Activated CD8-positive, alpha-beta T cell treated with anti-CD3 and anti-CD28 coated beads for 36 hours (primary cell): ENCODE results near the gene FAM8A1. TPM values are rescaled to one million over a fixed set of nuclear protein-coding genes. Genes with fewer than 3 reads are reported as not detected.
"Not testable (repeated sequence)": the region's sequence is repeated elsewhere in the genome, so short reads cannot be mapped to it uniquely, and the experiment has no call there.

Experiments used
- ATAC-seq: fragments of 200-7000 bp; cut with Tn5 transposase; one replicate; pipeline ENCODE4 v1.10.0; 2021; ENCODE audit warnings: mild to moderate bottlenecking, moderate library complexity
- CTCF ChIA-PET: fragments of 350-600 bp; sonication (Branson Sonifier 250); formaldehyde crosslinking; loops from one replicate; lab custom pipeline; 2021; ENCODE audit warnings: antibody characterized with exemption; lab: Charles Lee
- POLR2A ChIA-PET: fragments of 350-600 bp; sonication (Branson Sonifier 250); formaldehyde crosslinking; loops from one replicate; lab custom pipeline; 2021; ENCODE audit warnings: antibody characterized with exemption; lab: Charles Lee
- DNase-seq: peaks from one replicate; pipeline ENCODE4 v3.0.0-alpha.2; 2020
- H3K27ac Mint-ChIP-seq: one replicate; pipeline ENCODE4 v1.8.0; 2021; ENCODE audit warnings: mild to moderate bottlenecking, mixed read lengths
- H3K27me3 Mint-ChIP-seq: one replicate; pipeline ENCODE4 v1.8.0; 2021; ENCODE audit warnings: mixed read lengths
- H3K36me3 Mint-ChIP-seq: one replicate; pipeline ENCODE4 v1.8.0; 2021; ENCODE audit warnings: low read depth, mixed read lengths
- H3K4me1 Mint-ChIP-seq: one replicate; pipeline ENCODE4 v1.8.0; 2021; ENCODE audit warnings: low read depth, mixed read lengths
- H3K4me3 Mint-ChIP-seq: one replicate; pipeline ENCODE4 v1.8.0; 2021; ENCODE audit warnings: mild to moderate bottlenecking, moderate library complexity, mixed read lengths
- H3K9me3 Mint-ChIP-seq: one replicate; pipeline ENCODE4 v1.8.0; 2021; ENCODE audit warnings: mixed read lengths
- CTCF ChIP-seq: fragments of 200-600 bp; IDR thresholded peaks from one replicate; pipeline ENCODE4 v1.8.0; 2022; ENCODE audit warnings: antibody characterized with exemption, mild to moderate bottlenecking
- intact Hi-C: fragments of 100-400 bp; cut with micrococcal nuclease; formaldehyde crosslinking; loops from one replicate; pipeline ENCODE4 v1.10.0; 2022
- total RNA-seq, 2 experiments: library from RNA; stranded (reverse); gene quantifications; one replicate each; pipeline ENCODE4 v1.2.3, GENCODE V29; 2021

FAM8A1 gene
- total RNA-seq, 2 experiments from 2014 or later, result 3.2 to 3.8 TPM

GRCh38 chr6:17583811-17584210 is 16.3 kb upstream of the FAM8A1 start:
- ChIA-PET CTCF (interaction anchor here (0.6 to 2.6 kb wide), 21 partner anchors 8 to 434 kb away, joined by 3 to 19 read pairs (median 4); no protein-coding TSS in a partner anchor), POLR2A (interaction anchor here (1.7 kb wide), 1 partner anchor 17 kb away, joined by 4 read pairs; no protein-coding TSS in a partner anchor)
- ATAC-seq, result peak; percentile 28
- Mint-ChIP-seq H3K27me3 (peaks cover 7% of the 10 kb centered on the region), H3K36me3 (no peaks in the 10 kb centered on the region), H3K4me1 (peaks cover 8% of the 10 kb centered on the region), H3K9me3 (no peaks in the 10 kb centered on the region), H3K27ac (no peak overlapping the region), H3K4me3 (no peak overlapping the region)
- peak; percentile 33 for DNase-seq
- intact Hi-C loops, result loop anchor here (1.0 to 5.0 kb wide), 2 partner anchors 233 to 428 kb away; no protein-coding TSS in a partner anchor
- no peak for TF ChIP-seq CTCF

GRCh38 chr6:17584241-17584803 is 15.8 kb upstream of the FAM8A1 start:
- Mint-ChIP-seq H3K36me3 (no peaks in the 10 kb centered on the region), H3K27me3 (peaks cover 7% of the 10 kb centered on the region), H3K9me3 (no peaks in the 10 kb centered on the region), H3K27ac (no peak overlapping the region), H3K4me1 (peaks cover 11% of the 10 kb centered on the region), H3K4me3 (no peak overlapping the region)
- no peak for DNase-seq
- intact Hi-C loops, result loop anchor here (1.0 to 5.0 kb wide), 2 partner anchors 233 to 428 kb away; no protein-coding TSS in a partner anchor
- peak; percentile 83 for TF ChIP-seq CTCF
- CTCF ChIA-PET, result interaction anchor here (0.6 to 2.6 kb wide), 22 partner anchors 8 to 434 kb away, joined by 3 to 19 read pairs (median 4); partner anchors contain the start of gene FAM8A1
- peak; percentile 55 for ATAC-seq
- POLR2A ChIA-PET, result interaction anchor here (1.7 kb wide), 1 partner anchor 16 kb away, joined by 4 read pairs; no protein-coding TSS in a partner anchor

- CTCF ChIA-PET, result interaction anchor here (1.1 to 2.6 kb wide), 5 partner anchors 15 to 432 kb away, joined by 3 to 19 read pairs (median 8); partner anchors contain the start of gene FAM8A1
- POLR2A ChIA-PET, result interaction anchor here (1.7 kb wide), 1 partner anchor 15 kb away, joined by 4 read pairs; no protein-coding TSS in a partner anchor
- ATAC-seq (peak; percentile 38), DNase-seq (no peak)
- Mint-ChIP-seq H3K9me3 (no peaks in the 10 kb centered on the region), H3K27me3 (peaks cover 5% of the 10 kb centered on the region), H3K27ac (no peak overlapping the region), H3K4me1 (peaks cover 17% of the 10 kb centered on the region), H3K4me3 (no peak overlapping the region), H3K36me3 (no peaks in the 10 kb centered on the region)
- TF ChIP-seq CTCF, result peak; percentile 29
- intact Hi-C loops, result no loop called here
Measured at GRCh38 chr6:17585766-17586490, 14.2 kb upstream of the FAM8A1 start.

- intact Hi-C loops, ATAC-seq, H3K9me3 Mint-ChIP-seq, POLR2A ChIA-PET, H3K36me3 Mint-ChIP-seq, DNase-seq, H3K4me3 Mint-ChIP-seq, H3K27me3 Mint-ChIP-seq, H3K27ac Mint-ChIP-seq: not testable (repeated sequence)
- peaks cover 19% of the 10 kb centered on the region for H3K4me1 Mint-ChIP-seq
- CTCF ChIA-PET, result interaction anchor here (2.4 kb wide), 1 partner anchor 14 kb away, joined by 6 read pairs; the partner anchor contains the start of gene FAM8A1
Measured at GRCh38 chr6:17586623-17587022, 13.5 kb upstream of the FAM8A1 start.

GRCh38 chr6:17588011-17588410 is 12.1 kb upstream of the FAM8A1 start:
- POLR2A ChIA-PET, result interaction anchor here (0.7 kb wide), 1 partner anchor 532 kb away, joined by 5 read pairs; no protein-coding TSS in a partner anchor
- H3K27ac Mint-ChIP-seq, result no peak overlapping the region
- DNase-seq, result no peak

More at GRCh38 chr6:17588011-17588410, 12.1 kb upstream of the FAM8A1 start:
- TF ChIP-seq CTCF, result no peak
- CTCF ChIA-PET, result interaction anchor here (1.5 kb wide), 1 partner anchor 13 kb away, joined by 9 read pairs; the partner anchor contains the start of gene FAM8A1
- no peak for ATAC-seq
- Mint-ChIP-seq H3K36me3 (no peaks in the 10 kb centered on the region), H3K4me3 (no peak overlapping the region), H3K9me3 (no peaks in the 10 kb centered on the region), H3K4me1 (peaks cover 19% of the 10 kb centered on the region), H3K27me3 (no peaks in the 10 kb centered on the region)
- intact Hi-C loops, result no loop called here
